GM18867 (cell line): ENCODE results near the gene POLRMT.

Experiments used
- ATAC-seq: cut with Tn5 transposase; IDR thresholded peaks from one replicate; pipeline ENCODE4 v1.9.1; 2021; ENCODE audit warnings: mild to moderate bottlenecking, moderate library complexity; ENCODE audit not compliant: unreplicated experiment

Gene POLRMT

DNA sequence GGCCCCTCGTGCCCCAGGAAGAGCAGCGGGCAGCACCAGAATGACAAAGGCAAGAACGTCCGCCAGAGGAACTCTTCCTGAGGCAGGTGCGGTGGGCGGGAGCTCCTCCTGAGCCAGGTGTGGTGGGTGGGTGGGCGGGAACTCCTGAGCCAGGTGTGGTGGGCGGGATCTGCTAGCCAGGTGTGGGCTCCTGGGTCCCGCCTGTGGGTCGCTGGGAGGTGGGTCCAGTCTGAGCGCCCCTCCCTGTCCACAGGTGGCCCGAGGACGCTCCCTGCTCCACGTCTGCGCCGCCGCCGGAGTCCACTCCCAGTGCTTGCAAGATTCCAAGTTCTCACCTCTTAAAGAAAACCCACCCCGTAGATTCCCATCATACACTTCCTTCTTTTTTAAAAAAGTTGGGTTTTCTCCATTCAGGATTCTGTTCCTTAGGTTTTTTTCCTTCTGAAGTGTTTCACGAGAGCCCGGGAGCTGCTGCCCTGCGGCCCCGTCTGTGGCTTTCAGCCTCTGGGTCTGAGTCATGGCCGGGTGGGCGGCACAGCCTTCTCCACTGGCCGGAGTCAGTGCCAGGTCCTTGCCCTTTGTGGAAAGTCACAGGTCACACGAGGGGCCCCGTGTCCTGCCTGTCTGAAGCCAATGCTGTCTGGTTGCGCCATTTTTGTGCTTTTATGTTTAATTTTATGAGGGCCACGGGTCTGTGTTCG, 50.7 kb downstream of the POLRMT start:
- no peak for ATAC-seq

DNA sequence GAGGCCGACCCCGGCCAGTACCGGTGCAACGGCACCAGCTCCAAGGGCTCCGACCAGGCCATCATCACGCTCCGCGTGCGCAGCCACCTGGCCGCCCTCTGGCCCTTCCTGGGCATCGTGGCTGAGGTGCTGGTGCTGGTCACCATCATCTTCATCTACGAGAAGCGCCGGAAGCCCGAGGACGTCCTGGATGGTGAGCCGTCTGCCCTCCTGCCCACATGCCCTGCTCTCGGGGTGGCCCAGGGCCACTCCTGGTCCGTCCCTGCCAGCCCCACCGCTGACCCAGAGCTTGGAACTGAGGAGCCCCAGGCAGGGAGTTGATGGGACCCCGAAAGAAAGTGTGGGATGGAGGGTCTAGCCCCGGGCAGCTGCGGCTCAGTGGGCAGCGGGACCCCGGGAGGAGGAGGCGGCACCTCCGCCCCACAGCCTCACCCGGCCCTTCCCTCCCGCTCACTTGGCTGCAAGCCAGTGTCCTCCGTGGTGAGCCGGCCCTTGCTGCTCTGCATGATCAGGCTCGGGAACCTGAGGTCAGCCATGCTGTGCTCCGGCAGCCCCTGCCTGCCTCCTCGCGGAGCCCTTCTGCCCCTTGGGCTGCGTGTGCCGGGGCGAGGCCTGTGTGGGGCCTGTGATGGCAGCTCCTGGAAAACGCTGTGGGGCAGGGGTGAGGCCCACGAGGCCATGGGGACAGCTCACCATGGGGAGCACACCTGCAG, 51.8 kb downstream of the POLRMT start:
- no peak for ATAC-seq

DNA sequence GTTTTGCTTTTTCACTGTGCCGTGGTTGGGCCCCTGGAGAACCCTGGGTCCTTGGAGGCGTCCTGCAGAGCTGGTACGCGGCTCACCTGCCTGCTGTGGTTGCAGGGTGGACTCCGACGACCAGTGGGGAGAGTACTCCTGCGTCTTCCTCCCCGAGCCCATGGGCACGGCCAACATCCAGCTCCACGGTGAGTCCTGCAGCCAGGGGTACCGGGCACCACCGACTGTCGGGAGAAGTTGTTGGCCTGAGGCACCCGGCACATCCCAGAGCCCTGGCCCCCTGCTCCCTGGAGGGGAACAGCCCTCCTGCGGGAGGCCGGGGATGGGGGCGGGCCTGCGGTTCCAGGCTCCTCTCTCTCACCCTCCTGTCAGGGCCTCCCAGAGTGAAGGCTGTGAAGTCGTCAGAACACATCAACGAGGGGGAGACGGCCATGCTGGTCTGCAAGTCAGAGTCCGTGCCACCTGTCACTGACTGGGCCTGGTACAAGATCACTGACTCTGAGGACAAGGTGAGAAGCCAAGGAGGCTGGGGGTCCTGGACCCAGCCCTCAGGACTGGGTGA, 53.0 kb downstream of the POLRMT start:
- no peak for ATAC-seq

DNA sequence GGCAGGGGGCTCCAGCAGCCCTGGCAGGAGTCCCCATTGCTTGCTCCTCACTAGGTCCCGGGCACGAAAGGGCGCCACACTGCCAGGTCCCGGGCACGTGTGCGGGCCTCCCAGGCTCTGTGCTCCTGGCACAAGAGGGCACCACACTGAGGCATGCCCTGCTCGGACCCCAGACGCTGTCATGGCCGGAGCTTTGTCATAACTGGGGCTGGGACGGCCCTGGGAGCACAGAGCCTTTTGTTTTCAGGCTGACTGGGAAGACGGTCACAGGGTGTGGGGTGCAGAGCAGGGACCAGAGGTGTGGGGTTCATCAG, 53.5 kb downstream of the POLRMT start:
- no peak for ATAC-seq

DNA sequence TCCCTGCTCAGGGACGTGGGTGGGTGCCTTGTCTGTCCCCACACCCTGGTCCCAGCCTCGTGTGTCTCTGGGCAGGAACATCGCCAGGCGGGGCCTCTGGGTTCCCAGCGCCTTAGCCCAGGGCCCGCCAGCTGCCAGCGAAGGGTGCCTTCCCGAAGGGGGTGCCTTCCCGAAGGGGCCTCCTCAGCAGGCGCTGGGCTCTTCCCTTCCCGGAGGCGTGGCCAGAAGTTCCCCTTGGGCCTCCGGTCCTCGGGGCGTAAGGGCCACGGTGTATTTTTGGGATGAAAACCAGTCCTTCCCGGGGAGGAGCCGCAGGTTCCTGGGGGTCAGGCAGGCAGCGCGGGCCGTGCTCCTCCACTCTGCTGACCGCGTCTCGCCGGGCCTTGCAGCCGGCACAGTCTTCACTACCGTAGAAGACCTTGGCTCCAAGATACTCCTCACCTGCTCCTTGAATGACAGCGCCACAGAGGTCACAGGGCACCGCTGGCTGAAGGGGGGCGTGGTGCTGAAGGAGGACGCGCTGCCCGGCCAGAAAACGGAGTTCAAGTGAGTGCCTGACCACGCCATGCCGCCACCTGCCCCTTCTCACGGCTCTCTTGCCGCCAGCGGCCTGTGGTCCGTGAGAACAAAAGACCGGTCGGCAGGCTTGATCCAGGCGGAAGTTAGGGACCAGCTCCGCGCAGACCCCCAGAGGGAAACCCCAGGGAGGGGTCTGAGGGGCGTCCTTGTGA, 54.1 kb downstream of the POLRMT start:
- no peak for ATAC-seq

DNA sequence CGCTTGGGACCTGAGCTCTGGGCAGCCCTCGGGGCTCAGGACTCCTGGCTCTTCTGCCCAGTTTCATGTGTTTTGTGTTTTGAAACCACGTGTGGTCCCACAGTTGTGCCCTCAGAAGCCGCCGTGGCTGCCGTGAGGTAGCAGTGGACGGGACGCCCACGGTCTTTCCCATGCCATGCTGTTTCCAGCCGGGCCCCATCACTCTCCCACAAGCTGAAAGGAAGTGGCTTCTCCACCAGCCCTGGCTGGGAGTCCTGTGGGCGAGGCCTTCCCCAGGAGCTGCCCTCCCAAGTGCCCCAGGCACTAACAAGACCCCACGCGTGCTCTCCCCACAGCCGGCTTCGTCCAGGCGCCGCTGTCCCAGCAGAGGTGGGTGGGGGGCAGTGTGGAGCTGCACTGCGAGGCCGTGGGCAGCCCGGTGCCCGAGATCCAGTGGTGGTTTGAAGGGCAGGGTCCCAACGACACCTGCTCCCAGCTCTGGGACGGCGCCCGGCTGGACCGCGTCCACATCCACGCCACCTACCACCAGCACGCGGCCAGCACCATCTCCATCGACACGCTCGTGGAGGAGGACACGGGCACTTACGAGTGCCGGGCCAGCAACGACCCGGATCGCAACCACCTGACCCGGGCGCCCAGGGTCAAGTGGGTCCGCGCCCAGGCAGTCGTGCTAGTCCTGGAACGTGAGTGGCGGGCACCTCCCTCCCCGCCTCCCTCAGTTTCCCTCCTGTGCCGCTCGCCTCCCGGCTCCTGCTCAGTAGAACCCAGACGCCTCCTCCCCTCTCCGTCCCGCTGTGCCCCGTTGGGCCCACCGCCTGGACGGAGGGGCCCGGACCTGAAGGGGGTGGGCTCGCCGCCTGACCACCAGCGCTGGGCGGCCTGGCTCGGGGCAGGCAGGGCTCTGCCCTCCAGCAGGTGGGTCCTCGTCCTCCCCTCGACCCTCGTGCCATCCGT, 55.6 kb downstream of the POLRMT start:
- no peak for ATAC-seq

DNA sequence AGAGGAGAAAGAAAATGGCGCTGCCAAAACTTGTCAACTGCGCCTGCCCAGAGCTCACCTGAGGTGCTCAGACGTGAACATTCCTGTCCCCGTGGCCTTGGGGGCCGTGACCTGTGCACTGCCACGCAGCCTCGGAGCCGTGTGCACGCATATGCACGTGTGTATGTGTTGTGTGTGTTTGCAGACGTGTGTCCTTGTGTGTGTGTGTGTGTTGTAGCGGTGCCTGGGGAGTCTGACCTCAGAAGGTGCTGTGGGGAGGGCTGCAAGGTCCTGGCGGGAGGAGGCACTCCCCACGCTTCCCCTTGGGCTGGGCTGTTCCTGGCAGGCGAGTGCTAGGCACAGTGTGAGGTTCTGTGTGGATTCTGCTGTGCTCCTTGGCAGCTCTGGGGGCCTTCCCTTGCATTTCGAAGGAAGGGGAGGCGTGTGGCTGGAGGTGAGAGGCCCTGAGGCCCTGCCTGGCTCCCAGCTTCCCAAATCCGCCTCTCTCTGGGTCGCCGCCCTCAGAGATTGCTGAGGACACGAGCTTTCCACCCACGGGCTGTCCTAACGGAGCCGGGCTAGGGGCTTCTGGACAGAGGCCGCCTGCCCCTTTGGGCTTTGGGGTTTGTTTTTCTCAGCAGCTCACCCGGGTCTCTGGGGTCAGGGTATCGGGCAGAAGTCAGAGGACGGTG, 56.4 kb downstream of the POLRMT start:
- no peak for ATAC-seq

DNA sequence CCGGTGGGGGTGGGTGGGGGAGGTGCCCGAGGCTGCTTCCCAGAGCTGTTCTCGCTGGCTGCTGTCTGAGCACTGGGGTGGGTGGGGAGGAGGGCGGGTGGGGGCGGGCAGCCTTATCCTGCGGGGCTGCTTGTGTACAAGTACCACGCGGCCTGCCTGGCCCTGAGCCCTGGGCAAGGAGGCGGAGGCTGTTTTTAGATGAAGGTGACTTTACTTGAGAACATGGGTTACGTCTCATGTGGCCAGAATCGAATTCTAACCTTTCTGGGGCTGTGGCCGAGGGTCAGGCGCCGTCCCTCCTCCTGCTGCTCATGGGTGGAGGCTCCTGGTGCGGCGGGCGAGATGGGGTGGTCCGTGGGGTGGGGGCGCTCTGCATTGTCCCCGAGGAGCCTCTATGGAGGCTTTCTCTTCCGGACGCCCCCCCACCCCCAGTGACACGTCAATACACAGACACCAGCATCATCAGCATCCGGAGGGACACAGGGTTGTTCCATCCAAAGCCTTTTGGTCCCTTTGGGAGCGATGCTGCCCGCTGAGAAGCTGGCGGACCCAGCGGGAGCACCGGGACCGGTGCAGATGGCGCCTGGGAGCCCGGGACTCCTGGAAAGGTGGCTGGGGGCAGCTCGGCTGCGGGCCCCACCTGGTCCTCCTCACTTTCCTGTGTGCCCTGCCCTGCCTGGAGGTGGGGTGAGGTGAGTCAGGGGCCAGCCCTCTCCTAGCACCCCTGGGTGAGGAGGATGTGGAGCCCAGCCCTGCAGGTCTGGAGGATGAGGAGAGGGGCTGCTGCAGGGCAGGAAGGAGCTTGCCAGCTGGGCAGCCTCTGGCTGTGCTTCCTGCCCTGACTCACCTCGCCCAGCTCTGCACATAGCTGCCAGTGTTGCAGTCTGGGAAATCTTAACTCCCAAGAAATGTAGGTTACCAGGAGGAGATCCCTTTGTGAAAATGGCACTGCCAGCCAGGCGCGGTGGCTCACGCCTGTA, 57.5 kb downstream of the POLRMT start:
- no peak for ATAC-seq

DNA sequence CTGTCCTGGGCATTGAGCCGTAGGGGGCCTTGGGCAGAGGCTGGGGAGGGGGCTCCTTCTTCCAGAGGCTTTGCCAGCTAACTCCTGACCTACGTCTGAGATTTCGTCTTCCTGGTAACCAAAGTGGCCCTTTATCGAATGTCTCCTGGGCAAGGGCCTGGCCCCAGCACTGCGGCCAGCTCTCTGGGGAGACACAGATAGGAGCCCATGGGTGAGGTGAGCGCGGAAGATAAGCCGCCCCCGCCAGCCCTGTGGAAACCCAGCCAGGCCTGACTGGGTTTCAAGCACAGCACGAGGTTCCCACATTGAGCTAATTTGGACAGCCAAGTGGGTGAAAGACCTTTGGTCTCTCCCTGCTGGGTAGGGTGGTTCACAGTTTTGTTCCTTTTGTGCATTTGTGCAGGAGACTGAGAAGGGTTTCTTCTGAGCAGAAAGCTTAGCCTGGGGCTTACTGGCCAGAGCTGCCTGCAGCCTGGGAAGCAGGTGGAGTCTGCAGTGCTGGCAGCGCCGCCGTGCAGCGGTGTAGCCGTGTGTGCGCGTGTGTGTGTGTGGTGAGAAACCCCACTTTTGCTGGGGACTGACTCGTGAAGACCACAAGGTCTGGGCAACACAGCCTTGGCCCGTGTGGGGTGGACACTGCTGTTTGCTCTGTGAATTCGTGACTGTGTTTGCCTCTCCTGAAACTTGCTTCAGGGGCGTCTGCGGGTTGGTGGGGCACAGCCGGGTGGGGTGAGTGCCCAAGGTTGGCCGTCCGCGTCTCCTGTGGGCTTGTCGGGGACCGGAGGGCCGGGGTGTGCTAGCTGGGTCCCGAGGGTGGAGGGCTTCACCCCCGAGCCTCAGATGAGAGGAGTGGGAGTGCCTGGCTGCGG, 58.4 kb downstream of the POLRMT start:
- no peak for ATAC-seq

DNA sequence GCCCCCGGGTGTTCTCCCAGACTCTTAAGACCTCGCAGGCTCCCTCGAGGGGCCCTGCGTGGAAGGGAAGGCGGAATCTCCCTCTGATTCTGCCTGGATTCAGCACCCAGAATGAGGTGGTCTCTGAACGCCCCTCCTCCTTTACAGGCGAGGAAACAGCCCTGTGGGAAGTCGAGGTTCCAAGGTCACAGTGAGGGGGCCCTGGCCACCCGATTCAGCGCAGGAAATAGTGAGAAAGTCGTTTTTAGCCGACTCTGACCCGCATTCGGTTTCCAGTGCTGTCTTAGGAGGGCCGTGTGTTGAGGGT, 59.9 kb downstream of the POLRMT start:
- ATAC-seq = no peak

DNA sequence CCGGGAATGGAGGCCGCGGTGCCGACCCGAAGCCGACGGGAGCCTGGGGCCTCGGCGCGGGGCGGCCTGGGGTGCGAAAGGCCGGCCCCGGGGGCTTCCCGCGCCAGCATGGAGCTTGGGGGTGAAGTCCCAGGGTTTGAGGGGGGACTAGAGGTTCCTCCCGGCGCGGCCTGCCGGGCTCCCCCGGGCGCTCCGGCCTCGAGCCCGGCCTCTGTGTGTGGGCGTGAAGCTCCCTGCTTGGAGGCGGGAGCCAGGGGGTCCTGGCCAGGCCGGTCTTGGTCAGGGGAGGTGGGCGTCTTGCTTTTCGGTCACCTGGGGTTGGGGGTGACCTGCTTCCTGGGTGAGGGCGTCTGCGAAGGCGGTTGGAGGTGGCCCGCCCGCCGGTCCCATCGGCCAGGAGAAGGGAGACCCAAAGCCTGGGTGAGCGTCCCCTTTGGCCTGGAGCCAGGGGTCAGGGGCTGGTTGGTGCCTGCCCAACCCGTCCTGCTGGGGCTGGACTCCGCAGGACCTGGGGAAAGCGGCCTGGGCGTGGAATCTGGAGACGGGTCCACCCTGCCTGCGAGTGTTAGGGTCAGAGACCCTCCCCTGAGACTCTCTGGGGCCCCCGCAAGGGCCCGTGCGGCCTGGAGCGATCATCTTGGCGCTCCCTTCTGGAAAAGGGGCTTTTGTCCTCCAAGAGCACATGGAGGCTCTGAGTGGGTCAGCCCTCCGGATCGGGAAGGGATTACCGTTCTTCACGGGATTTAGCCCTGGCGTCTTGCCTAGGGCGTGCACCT, 60.4 kb downstream of the POLRMT start:
- peak; percentile 7 for ATAC-seq

DNA sequence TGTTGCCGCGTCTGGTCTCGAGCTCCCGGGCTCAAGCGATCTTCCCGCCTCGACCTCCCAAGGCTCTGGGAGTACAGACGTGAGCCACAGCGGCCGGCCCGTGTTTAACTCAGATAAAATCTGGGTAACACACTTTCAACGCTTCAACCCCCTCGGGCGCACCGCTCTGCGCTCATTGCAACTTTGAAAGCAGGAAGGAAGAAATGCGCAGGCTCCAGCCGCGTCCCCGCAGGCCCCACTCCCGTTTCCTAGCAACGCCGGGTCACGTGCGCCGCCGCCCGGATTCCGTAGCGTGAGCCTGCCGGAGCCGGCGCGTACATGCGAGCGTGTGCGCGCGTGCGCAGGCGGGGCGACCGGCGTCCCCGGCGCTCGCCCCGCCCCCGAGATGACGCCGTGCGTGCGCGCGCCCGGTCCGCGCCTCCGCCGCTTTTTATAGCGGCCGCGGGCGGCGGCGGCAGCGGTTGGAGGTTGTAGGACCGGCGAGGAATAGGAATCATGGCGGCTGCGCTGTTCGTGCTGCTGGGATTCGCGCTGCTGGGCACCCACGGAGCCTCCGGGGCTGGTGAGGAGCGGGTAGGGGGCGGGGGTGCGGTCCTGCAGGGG, 61.1 kb downstream of the POLRMT start, which contains the start of gene BSG:
Gene BSG, plus strand, starts transcription at position 457 of the 603 bp plus-strand sequence. Its CDS starts 39 bp downstream, at position 496.
- peak; percentile 74 for ATAC-seq

DNA sequence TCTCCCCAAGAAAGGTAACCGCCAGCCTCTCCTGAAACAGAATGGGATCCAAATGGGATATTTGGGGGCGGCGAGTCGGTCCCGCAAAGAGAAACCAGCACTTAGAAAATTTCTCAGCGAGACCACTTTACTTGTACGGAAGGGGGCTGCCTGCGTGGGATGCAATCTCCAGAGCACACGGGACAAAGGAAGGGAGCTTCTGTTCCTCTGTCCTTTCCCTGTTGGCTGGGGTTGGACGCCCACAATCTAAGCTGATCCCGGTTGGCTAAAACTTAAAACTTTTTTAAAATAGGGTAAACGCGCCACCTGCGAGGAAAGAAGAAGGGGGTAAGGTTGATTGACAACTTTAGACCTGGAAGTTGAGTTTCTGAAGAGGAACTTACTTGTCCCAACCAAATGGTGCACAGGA, 61.8 kb downstream of the POLRMT start:
- no peak for ATAC-seq

DNA sequence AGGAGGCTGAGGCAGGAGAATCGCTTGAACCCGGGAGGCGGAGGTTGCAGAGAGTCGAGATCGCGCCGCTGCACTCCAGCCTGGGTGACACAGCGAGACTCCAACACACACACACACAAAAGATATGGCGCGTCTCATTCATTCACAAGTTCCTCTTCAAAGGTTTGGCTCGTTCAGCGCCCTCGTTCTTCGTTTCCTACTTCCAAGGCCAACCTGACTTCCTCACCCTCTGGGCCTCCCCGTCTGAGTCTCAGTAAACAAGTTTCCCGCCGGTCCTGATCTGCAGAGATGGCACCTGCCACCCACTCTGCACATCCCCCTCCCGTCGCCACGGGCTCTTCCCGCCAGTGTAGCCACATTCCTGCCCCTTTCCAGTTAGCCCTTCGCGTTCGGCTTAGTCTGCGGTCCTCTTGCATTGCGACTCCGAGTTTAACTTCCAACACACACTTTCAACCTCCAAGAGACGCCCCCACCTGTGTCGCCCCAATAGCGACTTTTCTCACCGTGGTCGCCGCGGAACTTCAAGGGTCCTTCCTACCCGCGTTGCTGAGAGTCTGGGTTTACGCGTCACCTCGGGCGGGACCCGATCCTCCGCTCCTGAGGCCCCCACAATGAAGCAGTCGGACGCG, 62.3 kb downstream of the POLRMT start:
- ATAC-seq = no peak

DNA sequence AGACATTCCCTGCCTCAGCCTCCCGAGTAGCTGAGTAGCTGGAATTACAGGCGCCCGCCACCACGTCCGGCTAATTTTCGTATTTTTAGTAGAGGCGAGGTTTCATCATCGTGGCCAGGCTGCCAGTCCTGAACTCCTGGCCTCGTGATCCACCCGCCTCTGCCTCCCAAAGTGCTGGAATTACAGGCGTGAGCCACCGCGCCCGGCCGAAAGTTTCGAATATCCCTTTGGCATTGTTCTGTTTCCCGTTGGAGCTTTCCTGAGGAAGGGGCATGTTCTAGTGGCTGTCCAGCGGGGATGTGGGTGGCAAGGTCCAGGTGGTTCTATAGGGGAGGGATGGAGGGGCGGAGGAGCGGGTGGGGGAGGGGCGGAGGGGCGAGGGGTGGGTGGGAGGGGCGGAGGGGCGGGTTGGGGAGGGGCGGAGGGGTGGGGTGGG, 63.1 kb downstream of the POLRMT start:
- ATAC-seq = no peak

DNA sequence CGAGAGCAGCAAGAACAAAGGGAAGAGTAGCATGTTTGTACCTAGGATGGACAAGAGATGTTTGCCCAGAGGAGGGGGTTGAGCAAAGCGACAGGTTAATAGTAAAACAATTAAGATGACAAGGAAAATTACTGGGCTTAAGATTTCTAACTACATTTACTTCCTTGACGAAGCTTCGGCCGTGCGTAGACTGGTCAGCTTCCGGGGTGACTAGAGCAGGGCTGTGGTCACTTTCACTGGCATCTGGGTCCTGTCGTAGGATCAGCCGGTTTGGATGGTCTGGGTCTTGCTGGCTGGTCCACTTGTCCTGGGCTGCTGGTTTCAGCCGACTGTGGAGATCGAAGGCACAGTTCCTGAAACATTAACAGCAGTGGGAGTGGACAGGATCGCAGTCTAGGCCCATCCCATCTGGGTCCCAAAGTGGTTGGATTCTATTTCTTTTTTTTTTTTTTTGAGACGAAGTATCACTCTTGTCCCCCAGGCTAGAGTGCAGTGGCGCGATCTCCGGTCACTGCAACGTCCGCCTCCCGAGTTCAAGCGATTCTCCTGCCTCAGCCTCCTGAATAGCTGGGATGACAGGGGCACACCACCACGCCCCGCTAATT, 65.9 kb downstream of the POLRMT start:
- no peak for ATAC-seq
